ENCODE measurements around the gene ROM1.
A peak's percentile ranks its signal among the peaks of the same experiment; 100 is the strongest.

ROM1 gene

GRCh38 chr11:62621027-62621566, 8.0 kb downstream of the ROM1 start:
- TF ChIP-seq SPI1 (IDR thresholded peaks at IDR 0.05; ENCODE audit: low read depth, low read length) (no peak), POU2F2 (IDR thresholded peaks at IDR 0.05; ENCODE audit: low read depth, low read length) (no peak)
- FAIRE-seq (peak; percentile 43), DNase-seq (ENCODE audit: insufficient read length, low spot score) (no peak)

GRCh38 chr11:62621567-62622470, 8.8 kb downstream of the ROM1 start, which contains the start of gene B3GAT3:
Gene B3GAT3 (minus strand): TSS chr11:62621986. CDS start chr11:62621947, 39 bp downstream.
- FAIRE-seq (peak; percentile 96), DNase-seq (ENCODE audit: insufficient read length, low spot score) (peak; percentile 98)
- TF ChIP-seq POLR2AphosphoS5 (IDR thresholded peaks at IDR 0.05; ENCODE audit: low read depth, low read length) (peak; percentile 81), PAX5 (IDR thresholded peaks at IDR 0.05; ENCODE audit: insufficient read depth, low read length, severe bottlenecking) (no peak), POLR2A (IDR thresholded peaks at IDR 0.05; ENCODE audit: low read depth, low read length) (peak; percentile 64), TAF1 (IDR thresholded peaks at IDR 0.05; ENCODE audit: low read depth, low read length) (peak; percentile 21; the same call in 1 of the 2 replicates), POU2F2 (IDR thresholded peaks at IDR 0.05; ENCODE audit: low read depth, low read length) (peak; percentile 23; the same call in 1 of the 2 replicates), SPI1 (IDR thresholded peaks at IDR 0.05; ENCODE audit: low read depth, low read length) (no peak)

- TF ChIP-seq TAF1 (IDR thresholded peaks at IDR 0.05; ENCODE audit: low read depth, low read length) (no peak), POU2F2 (IDR thresholded peaks at IDR 0.05; ENCODE audit: low read depth, low read length) (no peak), POLR2AphosphoS5 (IDR thresholded peaks at IDR 0.05; ENCODE audit: low read depth, low read length) (no peak), POLR2A (IDR thresholded peaks at IDR 0.05; ENCODE audit: low read depth, low read length) (no peak), SPI1 (IDR thresholded peaks at IDR 0.05; ENCODE audit: low read depth, low read length) (no peak), PAX5 (IDR thresholded peaks at IDR 0.05; ENCODE audit: insufficient read depth, low read length, severe bottlenecking) (no peak)
- DNase-seq (ENCODE audit: insufficient read length, low spot score) (no peak), FAIRE-seq (no peak)
Measured at GRCh38 chr11:62622476-62623089, 9.5 kb downstream of the ROM1 start.

GRCh38 chr11:62627713-62628112, 14.7 kb downstream of the ROM1 start:
- TF ChIP-seq POLR2AphosphoS5 (IDR thresholded peaks at IDR 0.05; ENCODE audit: low read depth, low read length) (no peak), TAF1 (IDR thresholded peaks at IDR 0.05; ENCODE audit: low read depth, low read length) (no peak), POU2F2 (IDR thresholded peaks at IDR 0.05; ENCODE audit: low read depth, low read length) (no peak), SPI1 (IDR thresholded peaks at IDR 0.05; ENCODE audit: low read depth, low read length) (no peak), POLR2A (IDR thresholded peaks at IDR 0.05; ENCODE audit: low read depth, low read length) (no peak), PAX5 (IDR thresholded peaks at IDR 0.05; ENCODE audit: insufficient read depth, low read length, severe bottlenecking) (no peak)
- FAIRE-seq = no peak
- DNase-seq (ENCODE audit: insufficient read length, low spot score) = no peak

- TF ChIP-seq TAF1 (IDR thresholded peaks at IDR 0.05; ENCODE audit: low read depth, low read length) (no peak), POU2F2 (IDR thresholded peaks at IDR 0.05; ENCODE audit: low read depth, low read length) (no peak), PAX5 (IDR thresholded peaks at IDR 0.05; ENCODE audit: insufficient read depth, low read length, severe bottlenecking) (no peak), SPI1 (IDR thresholded peaks at IDR 0.05; ENCODE audit: low read depth, low read length) (no peak)
- FAIRE-seq (no peak), DNase-seq (ENCODE audit: insufficient read length, low spot score) (no peak)
Measured at GRCh38 chr11:62632492-62632891, 19.4 kb downstream of the ROM1 start.

GRCh38 chr11:62644220-62644619, 31.2 kb downstream of the ROM1 start:
- DNase-seq (ENCODE audit: insufficient read length, low spot score) (no peak), FAIRE-seq (no peak)
- no peak for TF ChIP-seq POLR2A (IDR thresholded peaks at IDR 0.05; ENCODE audit: low read depth, low read length)
- TF ChIP-seq TAF1 (IDR thresholded peaks at IDR 0.05; ENCODE audit: low read depth, low read length) = no peak
- no peak for TF ChIP-seq PAX5 (IDR thresholded peaks at IDR 0.05; ENCODE audit: insufficient read depth, low read length, severe bottlenecking)
- no peak for TF ChIP-seq POLR2AphosphoS5 (IDR thresholded peaks at IDR 0.05; ENCODE audit: low read depth, low read length)
- TF ChIP-seq SPI1 (IDR thresholded peaks at IDR 0.05; ENCODE audit: low read depth, low read length) = no peak
- no peak for TF ChIP-seq POU2F2 (IDR thresholded peaks at IDR 0.05; ENCODE audit: low read depth, low read length)

- FAIRE-seq (peak; percentile 28), DNase-seq (ENCODE audit: insufficient read length, low spot score) (no peak)
- TF ChIP-seq POLR2A (IDR thresholded peaks at IDR 0.05; ENCODE audit: low read depth, low read length) (no peak), TAF1 (IDR thresholded peaks at IDR 0.05; ENCODE audit: low read depth, low read length) (no peak), SPI1 (IDR thresholded peaks at IDR 0.05; ENCODE audit: low read depth, low read length) (no peak), POLR2AphosphoS5 (IDR thresholded peaks at IDR 0.05; ENCODE audit: low read depth, low read length) (no peak), POU2F2 (IDR thresholded peaks at IDR 0.05; ENCODE audit: low read depth, low read length) (no peak), PAX5 (IDR thresholded peaks at IDR 0.05; ENCODE audit: insufficient read depth, low read length, severe bottlenecking) (no peak)
Measured at GRCh38 chr11:62645671-62645945, 32.6 kb downstream of the ROM1 start.

- DNase-seq (ENCODE audit: insufficient read length, low spot score) (peak; percentile 100), FAIRE-seq (peak; percentile 94)
- TF ChIP-seq TAF1 (IDR thresholded peaks at IDR 0.05; ENCODE audit: low read depth, low read length) (peak; percentile 92), POU2F2 (IDR thresholded peaks at IDR 0.05; ENCODE audit: low read depth, low read length) (peak; percentile 77), POLR2A (IDR thresholded peaks at IDR 0.05; ENCODE audit: low read depth, low read length) (peak; percentile 81), POLR2AphosphoS5 (IDR thresholded peaks at IDR 0.05; ENCODE audit: low read depth, low read length) (peak; percentile 84), SPI1 (IDR thresholded peaks at IDR 0.05; ENCODE audit: low read depth, low read length) (no peak), PAX5 (IDR thresholded peaks at IDR 0.05; ENCODE audit: insufficient read depth, low read length, severe bottlenecking) (peak; percentile 35)
Measured at GRCh38 chr11:62645946-62646824, 33.1 kb downstream of the ROM1 start, which contains the start of gene GANAB. Gene GANAB (minus strand): TSS chr11:62646613. CDS start chr11:62646599, 14 bp downstream.
